ENCODE measurements around the gene EDEM2.

EDEM2 gene

GRCh38 chr20:35134880-35135279 is 12.3 kb downstream of the EDEM2 start:
- DNase-seq, result no peak
- H3K4me1 ChIP-seq (ENCODE audit: low read length), result no peaks in the 10 kb centered on the region
- H3K9ac ChIP-seq (ENCODE audit: low read length), result no peak overlapping the region
- H2AFZ ChIP-seq (ENCODE audit: low read length), result no peak overlapping the region
- no peaks in the 10 kb centered on the region for H3K79me2 ChIP-seq (ENCODE audit: low read length)
- no peak overlapping the region for H3K27ac ChIP-seq (ENCODE audit: low read length)
- no peaks in the 10 kb centered on the region for H4K20me1 ChIP-seq (ENCODE audit: insufficient read depth, low read length)
- no peaks in the 10 kb centered on the region for H3K9me2 ChIP-seq (replicated peaks; ENCODE audit: insufficient read depth, low read length)
- no peaks in the 10 kb centered on the region for H3F3A ChIP-seq (ENCODE audit: insufficient read depth, low read length)
- no peak overlapping the region for H3K4me3 ChIP-seq (ENCODE audit: low read length)
- H3K9me3 ChIP-seq (replicated peaks; ENCODE audit: insufficient read depth, low read length), result no peaks in the 10 kb centered on the region
- TF ChIP-seq EZH2 (optimal IDR thresholded peaks at IDR 0.05; ENCODE audit: low read depth, low read length) (no peak), EZH2phosphoT487 (IDR thresholded peaks at IDR 0.05; ENCODE audit: low read length) (no peak), CTCF (IDR thresholded peaks at IDR 0.05; ENCODE audit: low read length) (no peak)
- no peaks in the 10 kb centered on the region for H3K36me3 ChIP-seq (replicated peaks; ENCODE audit: insufficient read depth, low read length)
- H3K27me3 ChIP-seq (replicated peaks; ENCODE audit: insufficient read depth, low read length), result no peaks in the 10 kb centered on the region
- no peak overlapping the region for H3K4me2 ChIP-seq (ENCODE audit: low read depth, low read length)

DNA sequence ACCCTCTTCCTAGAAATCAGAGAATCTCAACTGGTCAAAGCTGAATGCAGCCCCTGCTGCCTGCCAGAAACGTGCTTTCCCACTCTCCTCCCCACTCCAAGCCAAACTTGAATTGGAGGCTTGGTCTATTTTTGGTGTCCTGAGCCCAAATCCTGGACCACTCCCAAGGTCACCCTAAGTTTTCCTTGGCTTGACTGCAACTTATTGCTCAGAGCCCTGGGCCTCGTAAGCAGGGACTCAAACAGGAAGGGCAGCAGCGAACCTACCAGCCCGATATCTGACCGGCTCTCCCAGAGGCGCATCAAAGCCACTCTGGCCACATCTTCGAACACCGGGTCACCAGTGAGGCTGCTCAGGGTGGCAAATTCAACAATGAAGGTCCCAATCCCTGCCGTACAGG is 12.7 kb downstream of the EDEM2 start:
- DNase-seq, result no peak
- no peak overlapping the region for H3K27ac ChIP-seq (ENCODE audit: low read length)
- H3K4me3 ChIP-seq (ENCODE audit: low read length), result no peak overlapping the region
- no peak overlapping the region for H2AFZ ChIP-seq (ENCODE audit: low read length)
- no peaks in the 10 kb centered on the region for H3K27me3 ChIP-seq (replicated peaks; ENCODE audit: insufficient read depth, low read length)
- no peaks in the 10 kb centered on the region for H3K4me1 ChIP-seq (ENCODE audit: low read length)
- no peaks in the 10 kb centered on the region for H3K79me2 ChIP-seq (ENCODE audit: low read length)
- no peak overlapping the region for H3K9ac ChIP-seq (ENCODE audit: low read length)
- no peaks in the 10 kb centered on the region for H3K36me3 ChIP-seq (replicated peaks; ENCODE audit: insufficient read depth, low read length)
- no peak overlapping the region for H3K4me2 ChIP-seq (ENCODE audit: low read depth, low read length)
- H4K20me1 ChIP-seq (ENCODE audit: insufficient read depth, low read length), result no peaks in the 10 kb centered on the region
- no peaks in the 10 kb centered on the region for H3K9me3 ChIP-seq (replicated peaks; ENCODE audit: insufficient read depth, low read length)
- TF ChIP-seq EZH2phosphoT487 (IDR thresholded peaks at IDR 0.05; ENCODE audit: low read length), result no peak
- TF ChIP-seq EZH2 (optimal IDR thresholded peaks at IDR 0.05; ENCODE audit: low read depth, low read length), result no peak
- no peak for TF ChIP-seq CTCF (IDR thresholded peaks at IDR 0.05; ENCODE audit: low read length)
- no peaks in the 10 kb centered on the region for H3F3A ChIP-seq (ENCODE audit: insufficient read depth, low read length)
- H3K9me2 ChIP-seq (replicated peaks; ENCODE audit: insufficient read depth, low read length), result no peaks in the 10 kb centered on the region

- Histone ChIP-seq H3K9me3 (replicated peaks; ENCODE audit: insufficient read depth, low read length) (no peaks in the 10 kb centered on the region), H3K4me1 (ENCODE audit: low read length) (no peaks in the 10 kb centered on the region), H3F3A (ENCODE audit: insufficient read depth, low read length) (no peaks in the 10 kb centered on the region), H3K4me3 (ENCODE audit: low read length) (no peak overlapping the region), H3K4me2 (ENCODE audit: low read depth, low read length) (no peak overlapping the region), H3K9me2 (replicated peaks; ENCODE audit: insufficient read depth, low read length) (no peaks in the 10 kb centered on the region), H2AFZ (ENCODE audit: low read length) (no peak overlapping the region), H3K36me3 (replicated peaks; ENCODE audit: insufficient read depth, low read length) (no peaks in the 10 kb centered on the region), H3K27ac (ENCODE audit: low read length) (no peak overlapping the region), H3K27me3 (replicated peaks; ENCODE audit: insufficient read depth, low read length) (no peaks in the 10 kb centered on the region), H3K9ac (ENCODE audit: low read length) (no peak overlapping the region), H4K20me1 (ENCODE audit: insufficient read depth, low read length) (no peaks in the 10 kb centered on the region), H3K79me2 (ENCODE audit: low read length) (no peaks in the 10 kb centered on the region)
- no peak for DNase-seq
- TF ChIP-seq EZH2phosphoT487 (IDR thresholded peaks at IDR 0.05; ENCODE audit: low read length), result no peak
- TF ChIP-seq EZH2 (optimal IDR thresholded peaks at IDR 0.05; ENCODE audit: low read depth, low read length), result no peak
- no peak for TF ChIP-seq CTCF (IDR thresholded peaks at IDR 0.05; ENCODE audit: low read length)
Measured at GRCh38 chr20:35133735-35134134, 13.4 kb downstream of the EDEM2 start.
